22Rv1 (cell line): Measurements from ENCODE around the gene C12orf43.

Experiments used
- CTCF ChIP-seq: fragments of 450-650 bp; IDR thresholded peaks from 2 replicates; pipeline ENCODE4 v1.5.1; 2017; ENCODE audit warnings: mild to moderate bottlenecking
- ZFX ChIP-seq: fragments of 450-650 bp; IDR thresholded peaks from 2 replicates; pipeline ENCODE4 v1.6.1; 2017; ENCODE audit warnings: antibody characterized with exemption, borderline replicate concordance

DNA sequence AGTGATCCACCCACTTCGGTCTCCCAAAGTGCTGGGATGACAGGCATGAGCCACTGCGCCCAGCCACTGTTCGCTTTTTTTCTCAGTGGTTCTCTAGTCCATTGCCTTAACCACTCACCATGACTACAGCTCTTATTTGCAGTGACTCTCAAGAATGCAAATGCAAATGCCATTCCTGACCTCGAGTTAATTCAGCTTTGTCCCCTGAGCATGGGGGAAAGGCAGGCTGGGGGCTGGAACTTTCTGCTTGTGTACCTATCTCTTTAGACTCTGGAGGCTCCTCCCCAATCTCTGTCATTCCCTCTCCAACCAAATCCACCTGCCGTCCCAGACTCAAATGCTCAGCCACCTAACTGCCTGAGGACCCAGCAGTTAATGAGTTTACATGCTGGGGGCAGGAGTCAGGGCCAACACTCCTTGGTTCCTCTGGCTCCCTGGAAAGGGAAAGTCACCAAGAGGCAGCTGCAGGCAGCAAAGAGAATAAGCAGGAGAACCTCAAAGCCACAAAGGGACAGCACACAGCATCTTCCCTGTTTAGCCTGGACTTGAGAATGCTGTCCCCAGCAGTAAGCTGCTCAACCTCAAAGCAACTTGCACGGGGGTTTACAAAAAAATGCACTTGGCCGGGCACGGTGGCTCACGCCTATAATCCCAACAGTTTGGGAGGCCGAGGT is 43.3 kb downstream of the C12orf43 start:
- TF ChIP-seq CTCF (no peak), ZFX (no peak)
